Brain pericyte (primary cell): ENCODE data around the gene ZFYVE21.
"Not testable (repeated sequence)": the region's sequence is repeated elsewhere in the genome, so short reads cannot be mapped to it uniquely, and the experiment has no call there.

Experiments
- DNase-seq: peaks from one replicate; pipeline ENCODE4 v3.0.0-alpha.2; 2012; ENCODE audit warnings: low read depth, low spot score

Gene ZFYVE21

DNA sequence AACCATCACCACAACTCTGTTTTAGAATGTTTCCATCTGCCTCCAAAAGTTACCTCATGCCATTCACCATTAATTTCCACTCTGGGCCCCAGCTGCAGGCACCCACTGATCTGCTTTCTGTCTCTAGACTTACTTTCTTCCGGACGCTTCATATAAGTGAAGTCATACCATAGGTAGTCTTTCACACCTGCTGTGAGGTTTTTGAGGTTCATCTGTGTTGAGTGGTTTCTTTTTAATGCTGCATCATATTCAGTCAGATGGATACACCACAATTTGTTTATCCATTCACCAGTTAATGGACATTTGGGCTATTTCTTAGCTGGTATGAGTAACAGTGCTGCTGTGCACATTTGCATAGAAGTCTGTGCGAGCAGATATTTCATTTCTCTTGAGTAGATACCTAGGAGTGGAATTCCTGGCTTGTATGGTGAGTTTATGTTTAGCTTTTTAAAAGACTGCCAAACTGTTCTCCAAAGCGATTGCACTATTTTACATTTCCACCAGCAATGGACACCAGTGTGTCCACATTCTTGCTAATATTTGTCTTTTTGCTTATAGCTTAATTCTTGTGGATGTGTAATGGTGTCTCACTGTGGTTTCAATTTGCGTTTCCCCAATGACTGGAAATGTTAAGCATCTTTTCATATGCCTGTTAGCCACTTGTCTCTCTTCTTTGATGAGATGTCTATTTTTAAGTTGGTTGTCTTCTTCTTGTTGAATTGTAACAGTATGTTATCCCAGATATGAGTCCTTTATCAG lies 48.3 kb downstream of the ZFYVE21 start:
- no peak for DNase-seq

DNA sequence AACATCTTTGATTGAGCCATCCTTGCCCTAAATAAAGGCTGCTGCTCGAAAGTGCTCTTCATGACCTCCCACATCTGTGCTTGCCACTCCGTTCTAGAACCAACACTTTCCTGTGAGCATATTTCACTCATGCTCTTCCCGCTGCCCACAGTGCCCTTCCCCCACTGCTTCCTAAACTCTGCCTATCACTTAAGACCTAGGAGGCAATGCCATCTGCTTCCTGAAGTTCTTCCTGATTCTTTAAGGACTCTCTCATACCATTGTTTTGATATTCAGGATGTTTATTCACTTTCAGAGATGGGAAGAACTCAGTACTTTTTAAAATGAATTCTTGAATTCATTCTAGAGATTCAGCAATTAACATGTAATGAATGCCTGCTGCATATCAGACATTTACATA lies 49.9 kb downstream of the ZFYVE21 start:
- no peak for DNase-seq

DNA sequence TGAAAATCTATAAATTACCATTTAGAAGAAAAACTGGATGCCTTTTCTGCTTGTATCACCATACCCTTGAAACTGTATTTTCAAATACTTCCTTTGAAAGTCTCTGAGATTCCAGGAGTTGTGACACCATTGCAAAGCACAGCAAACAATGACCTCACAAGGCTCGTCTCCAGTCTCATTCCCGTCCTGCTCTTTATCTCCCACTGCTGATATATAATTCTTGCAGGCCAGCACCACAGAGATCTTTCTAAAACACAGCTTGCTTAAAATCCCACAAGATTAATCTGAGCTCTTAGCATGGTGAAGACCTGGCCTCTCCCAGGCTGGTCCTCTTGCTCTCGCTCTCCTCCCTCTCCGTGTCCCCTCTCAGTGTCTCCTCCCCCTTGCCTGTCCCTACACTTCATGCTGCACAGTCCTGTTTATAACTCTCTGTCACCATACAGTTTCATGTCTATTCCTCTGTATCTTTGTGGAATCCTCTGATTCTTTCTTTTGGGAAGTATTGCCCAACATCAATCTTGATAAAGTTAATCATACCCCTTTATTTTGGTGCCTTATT lies 51.8 kb downstream of the ZFYVE21 start:
- DNase-seq, result no peak

GRCh38 chr14:103770500-103770899 lies 54.9 kb downstream of the ZFYVE21 start:
- DNase-seq, result no peak

DNA sequence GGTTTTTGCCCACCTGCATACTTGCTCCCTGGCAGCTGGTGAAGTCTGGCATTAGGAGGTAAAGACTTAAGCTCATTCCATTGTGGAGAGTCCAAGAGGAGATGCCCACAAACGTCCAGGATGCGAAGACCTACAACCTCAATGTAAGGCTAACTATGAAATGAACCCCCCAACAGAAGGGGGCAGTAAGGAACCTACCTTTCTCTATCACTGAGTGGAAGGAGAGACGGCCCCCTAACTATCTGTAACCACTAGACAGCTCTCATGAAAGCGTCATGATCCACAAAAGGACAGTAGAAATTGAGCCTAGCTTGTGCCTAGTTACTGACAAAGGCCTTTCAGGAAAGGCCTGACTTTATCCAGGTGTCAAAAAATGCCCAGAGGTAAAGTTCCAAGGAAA lies 55.3 kb downstream of the ZFYVE21 start:
- DNase-seq, result no peak

DNA sequence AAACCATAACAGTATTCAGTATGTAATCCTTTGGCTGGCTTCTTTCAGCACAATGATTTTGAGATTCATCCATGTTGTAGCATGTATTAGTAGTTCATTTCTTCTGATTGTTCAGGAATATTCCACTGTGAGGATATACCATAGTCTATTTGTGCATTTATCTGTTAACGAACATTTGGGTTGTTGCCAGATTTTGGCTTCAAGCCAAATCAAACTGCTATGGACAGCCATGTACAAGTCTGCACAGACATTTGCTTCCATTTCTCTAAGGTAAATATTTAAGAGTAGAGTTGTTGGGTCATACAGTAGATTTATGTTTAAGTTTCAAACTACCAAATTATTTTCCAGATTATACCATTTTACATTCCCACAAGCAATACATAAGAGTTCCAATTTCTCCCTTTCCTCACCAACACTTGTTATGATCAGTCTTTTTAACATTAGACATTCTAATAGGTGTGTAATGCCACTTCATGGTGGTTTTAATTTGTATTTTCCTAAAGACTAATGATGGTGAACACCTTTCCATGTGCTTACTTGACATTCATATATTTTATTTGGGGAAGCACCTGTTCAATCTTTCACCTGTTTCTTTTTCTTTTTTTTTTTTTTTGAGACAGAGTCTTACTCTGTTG lies 56.6 kb downstream of the ZFYVE21 start:
- DNase-seq, result no peak

DNA sequence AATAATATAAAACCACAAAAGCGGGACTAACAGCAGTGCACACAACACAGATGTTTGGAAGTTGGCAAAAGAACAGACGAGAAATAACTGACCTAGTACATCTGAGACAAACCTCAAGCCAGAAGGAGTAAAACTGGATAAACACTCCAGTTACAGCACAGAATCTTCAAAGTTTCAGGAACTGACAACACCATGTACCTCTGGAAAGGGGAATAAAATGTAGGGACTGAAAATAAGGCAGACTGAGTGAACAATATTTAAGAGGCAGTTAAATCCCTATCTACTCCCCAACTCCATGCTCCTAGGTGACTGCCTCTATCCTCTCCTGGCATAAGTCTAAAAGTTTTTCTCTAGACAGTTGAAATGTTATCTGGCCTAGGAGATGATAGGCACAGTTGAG lies 57.9 kb downstream of the ZFYVE21 start:
- DNase-seq, result no peak

DNA sequence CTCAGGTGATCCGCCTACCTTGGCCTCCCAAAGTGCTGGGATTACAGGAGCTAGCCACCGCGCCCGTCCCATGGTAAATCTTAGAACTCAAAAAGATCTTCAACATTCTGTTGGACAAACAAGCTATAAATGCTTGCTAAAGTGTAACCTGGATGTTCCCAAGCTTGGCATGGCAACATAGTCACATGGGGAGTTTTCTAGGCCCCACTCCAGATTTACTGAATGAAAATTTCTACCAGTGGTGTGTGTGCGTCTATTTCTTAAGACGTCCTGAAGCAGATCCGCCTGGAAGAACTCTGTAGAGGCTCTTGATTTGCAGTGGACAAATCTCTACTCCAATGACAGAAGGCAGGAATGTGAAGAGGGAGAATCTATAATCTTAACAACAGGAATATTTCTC lies 59.9 kb downstream of the ZFYVE21 start:
- DNase-seq, result no peak

DNA sequence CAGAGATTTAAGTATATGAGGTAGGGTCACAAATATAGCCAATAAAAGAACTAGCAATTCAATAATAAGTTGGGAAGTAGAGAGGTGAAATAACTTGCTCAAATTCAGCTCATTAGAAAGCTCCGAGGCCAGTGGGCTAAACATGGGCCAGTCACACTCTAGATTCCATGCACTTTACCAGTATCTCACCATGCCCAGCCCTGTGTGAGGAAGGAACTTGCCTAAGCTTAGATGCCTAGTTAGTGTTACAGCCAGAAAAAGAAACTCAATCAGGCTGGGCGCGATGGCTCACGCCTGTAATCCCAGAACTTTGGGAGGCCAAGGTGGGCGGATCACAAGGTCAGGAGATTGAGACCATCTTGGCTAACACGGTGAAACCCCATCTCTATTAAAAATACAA lies 60.7 kb downstream of the ZFYVE21 start:
- DNase-seq, result not testable (repeated sequence)

GRCh38 chr14:103782376-103782775 lies 66.8 kb downstream of the ZFYVE21 start:
- DNase-seq, result no peak
